PC-3 (cell line): ENCODE measurements around the gene KRTAP22-1. TPM values are rescaled to one million over a fixed set of nuclear protein-coding genes. Genes with fewer than 3 reads are reported as not detected.
A peak's percentile ranks its signal among the peaks of the same experiment; 100 is the strongest.

Experiments used
- ATAC-seq: fragments of 200-7000 bp; cut with Tn5 transposase; 2 replicates; pipeline ENCODE4 v1.9.1; 2020; ENCODE audit warnings: mild to moderate bottlenecking, moderate library complexity
- BruUV-seq: library from RNA; stranded (reverse); fragments of 400-500 nt; replicated peaks from 2 replicates; lab custom pipeline; 2021; lab: Mats Ljungman, UMichigan
- CTCF ChIA-PET: fragments of 300-600 bp; sonication (Branson Sonifier 250); formaldehyde crosslinking; loops from one replicate; lab custom pipeline; 2022; ENCODE audit warnings: antibody characterized with exemption; lab: Charles Lee
- POLR2A ChIA-PET: fragments of 300-600 bp; sonication (Branson Sonifier 250); formaldehyde crosslinking; loops from one replicate; lab custom pipeline; 2022; ENCODE audit warnings: antibody characterized with exemption; ENCODE audit not compliant: unreplicated experiment; lab: Charles Lee
- DNase-seq: peaks from one replicate; pipeline ENCODE4 v3.0.0-alpha.2; 2015
- H2AFZ ChIP-seq: fragments of 300-600 bp; sonication (generic); 2 replicates; pipeline ENCODE4 v1.6.0; 2016; ENCODE audit warnings: antibody characterized with exemption, low read length
- H3F3A ChIP-seq: fragments of 300-600 bp; sonication (generic); one replicate; pipeline ENCODE4 v1.6.0; 2017; ENCODE audit warnings: antibody characterized with exemption, low read length, control low read depth, mild to moderate bottlenecking; ENCODE audit not compliant: unreplicated experiment
- H3K27ac ChIP-seq: fragments of 300-600 bp; sonication (generic); 2 replicates; pipeline ENCODE4 v1.5.1; 2016; ENCODE audit warnings: mild to moderate bottlenecking, low read length
- H3K27me3 ChIP-seq: fragments of 300-600 bp; sonication (generic); 2 replicates; pipeline ENCODE4 v1.6.1; 2016; ENCODE audit warnings: low read length, mixed read lengths
- H3K36me3 ChIP-seq: fragments of 300-600 bp; sonication (generic); 2 replicates; pipeline ENCODE4 v1.6.1; 2016; ENCODE audit warnings: low read depth, mixed run types, low read length, mixed read lengths
- H3K4me1 ChIP-seq: fragments of 300-600 bp; sonication (generic); 2 replicates; pipeline ENCODE4 v1.5.1; 2016; ENCODE audit warnings: low read length; ENCODE audit not compliant: insufficient read depth
- H3K4me2 ChIP-seq: fragments of 300-600 bp; sonication (generic); 2 replicates; pipeline ENCODE4 v1.6.0; 2016; ENCODE audit warnings: low read length
- H3K4me3 ChIP-seq: fragments of 300-600 bp; sonication (generic); 2 replicates; pipeline ENCODE4 v1.5.1; 2016; ENCODE audit warnings: mild to moderate bottlenecking, low read length, mixed read lengths
- H3K79me2 ChIP-seq: fragments of 300-600 bp; sonication (generic); 2 replicates; pipeline ENCODE4 v1.6.1; 2017; ENCODE audit warnings: low read length, mixed read lengths
- H3K9ac ChIP-seq: fragments of 300-600 bp; sonication (generic); 2 replicates; pipeline ENCODE4 v1.6.0; 2016; ENCODE audit warnings: mild to moderate bottlenecking, low read length
- H3K9me2 ChIP-seq: fragments of 300-600 bp; sonication (generic); replicated peaks from 2 replicates; pipeline ENCODE4 v1.6.1; 2016; ENCODE audit warnings: mixed run types, low read length, mixed read lengths
- H3K9me3 ChIP-seq: fragments of 300-600 bp; sonication (generic); 2 replicates; pipeline ENCODE4 v1.6.1; 2016; ENCODE audit warnings: low read length, mixed read lengths
- H4K20me1 ChIP-seq: fragments of 300-600 bp; sonication (generic); 2 replicates; pipeline ENCODE4 v1.6.1; 2016; ENCODE audit warnings: low read length, mixed read lengths
- CTCF ChIP-seq: fragments of 300-600 bp; sonication (generic); conservative IDR thresholded peaks from 2 replicates; pipeline ENCODE4 v1.5.1; 2017; ENCODE audit warnings: antibody characterized with exemption, low read depth, mild to moderate bottlenecking, low read length
- EZH2 ChIP-seq: fragments of 300-600 bp; sonication (generic); IDR thresholded peaks from one replicate; pipeline ENCODE4 v1.6.1; 2017; ENCODE audit warnings: antibody characterized with exemption, mild to moderate bottlenecking, low read length; ENCODE audit not compliant: unreplicated experiment
- EZH2phosphoT487 ChIP-seq: fragments of 300-600 bp; sonication (generic); IDR thresholded peaks from 2 replicates; pipeline ENCODE4 v1.6.1; 2018; ENCODE audit warnings: mild to moderate bottlenecking, antibody characterized with exemption, low read length, borderline replicate concordance
- intact Hi-C: fragments of 100-400 bp; cut with micrococcal nuclease; formaldehyde crosslinking; loops from 2 replicates; pipeline ENCODE4 v1.9.0; 2023
- total RNA-seq: library from RNA; depleted of rRNA; stranded (reverse); fragments of >200 nt; gene quantifications from 2 replicates; pipeline ENCODE4 v1.2.3, GENCODE V29; 2014

KRTAP22-1 gene
- total RNA-seq, 1 experiment from 2014 or later, result not detected

DNA sequence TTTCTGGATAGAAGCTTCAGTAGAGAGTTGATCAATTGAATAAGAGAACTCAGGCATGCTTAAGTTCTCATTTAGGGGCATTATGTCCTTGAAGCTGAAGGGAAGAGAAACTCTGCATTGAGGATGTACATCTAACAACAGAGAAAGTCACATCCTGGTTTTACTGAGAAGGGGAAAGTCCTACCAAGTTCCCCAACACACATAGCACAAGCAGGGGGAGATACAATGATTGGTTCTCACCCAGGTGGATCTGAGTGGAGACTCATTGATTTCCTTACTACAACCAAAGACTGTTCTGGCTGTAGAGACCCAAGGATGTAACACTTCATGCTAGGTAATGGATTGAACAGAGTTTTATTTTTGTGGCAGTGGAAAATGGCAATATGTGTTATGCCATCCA, 14.3 kb downstream of the KRTAP22-1 start:
- intact Hi-C loops, result no loop called here
- no peaks in the 10 kb centered on the region for H3K27me3 ChIP-seq
- no peaks in the 10 kb centered on the region for H3K9me3 ChIP-seq
- ATAC-seq (no peak), DNase-seq (no peak)
- H3K9ac ChIP-seq, result no peak overlapping the region
- no peaks in the 10 kb centered on the region for H3K36me3 ChIP-seq
- H3K9me2 ChIP-seq, result no peaks in the 10 kb centered on the region; the same call in 1 of the 2 replicates
- H3K79me2 ChIP-seq, result no peaks in the 10 kb centered on the region
- H3F3A ChIP-seq, result peaks cover 4% of the 10 kb centered on the region
- no peaks in the 10 kb centered on the region for H4K20me1 ChIP-seq
- H3K4me1 ChIP-seq, result peaks cover 20% of the 10 kb centered on the region
- TF ChIP-seq EZH2phosphoT487, result no peak
- TF ChIP-seq EZH2, result no peak
- no peak for TF ChIP-seq CTCF
- no peak overlapping the region for H3K27ac ChIP-seq
- no TSS peak for BruUV-seq
- no peak overlapping the region for H2AFZ ChIP-seq
- no peak overlapping the region for H3K4me3 ChIP-seq
- H3K4me2 ChIP-seq, result no peak overlapping the region
- ChIA-PET POLR2A (no interaction called here), CTCF (no interaction called here)

GRCh38 chr21:30616125-30616524, 15.2 kb downstream of the KRTAP22-1 start, which contains the start of gene KRTAP20-1:
KRTAP20-1 (plus strand) TSS chr21:30616425; CDS start chr21:30616455, 30 bp downstream.
- no peaks in the 10 kb centered on the region for H3K36me3 ChIP-seq
- H2AFZ ChIP-seq, result no peak within 1 kb of the TSS
- H3K27ac ChIP-seq, result no peak within 1 kb of the TSS
- DNase-seq (no peak), ATAC-seq (no peak)
- BruUV-seq, result no TSS peak
- H3K27me3 ChIP-seq, result no peaks in the 10 kb centered on the region
- no peaks in the 10 kb centered on the region for H3K9me3 ChIP-seq
- intact Hi-C loops, result no loop called here
- no peaks in the 10 kb centered on the region; the same call in 1 of the 2 replicates for H3K9me2 ChIP-seq
- peaks cover 30% of the 10 kb centered on the region for H3K4me1 ChIP-seq
- no peak within 1 kb of the TSS for H3K4me2 ChIP-seq
- POLR2A ChIA-PET, result no interaction called here
- H3K9ac ChIP-seq, result no peak within 1 kb of the TSS
- H4K20me1 ChIP-seq, result no peaks in the 10 kb centered on the region
- H3K4me3 ChIP-seq, result no peak within 1 kb of the TSS
- H3F3A ChIP-seq, result peaks cover 4% of the 10 kb centered on the region
- H3K79me2 ChIP-seq, result no peaks in the 10 kb centered on the region
- TF ChIP-seq EZH2phosphoT487 (no peak), EZH2 (no peak), CTCF (no peak)
- CTCF ChIA-PET, result no interaction called here

GRCh38 chr21:30620080-30620479, 19.2 kb downstream of the KRTAP22-1 start:
- Histone ChIP-seq H2AFZ (peak overlapping the region; percentile 41), H4K20me1 (no peaks in the 10 kb centered on the region), H3K36me3 (no peaks in the 10 kb centered on the region), H3K9me2 (no peaks in the 10 kb centered on the region; the same call in 1 of the 2 replicates), H3K9me3 (no peaks in the 10 kb centered on the region), H3K4me2 (peak overlapping the region; percentile 77), H3F3A (peaks cover 4% of the 10 kb centered on the region), H3K4me3 (peak overlapping the region; percentile 30; the same call in 1 of the 2 replicates), H3K27me3 (no peaks in the 10 kb centered on the region), H3K4me1 (peaks cover 44% of the 10 kb centered on the region), H3K79me2 (no peaks in the 10 kb centered on the region), H3K27ac (peak overlapping the region; percentile 88), H3K9ac (peak overlapping the region; percentile 52)
- TF ChIP-seq CTCF, result no peak
- TF ChIP-seq EZH2phosphoT487, result no peak
- TF ChIP-seq EZH2, result no peak
- intact Hi-C loops, result loop anchor here (2.0 kb wide), 1 partner anchor 113 kb away; no protein-coding TSS in a partner anchor
- ChIA-PET POLR2A (no interaction called here), CTCF (no interaction called here)
- ATAC-seq, result peak; percentile 65
- DNase-seq, result peak; percentile 86
- no TSS peak for BruUV-seq
